H9 (cell line): ENCODE measurements around the gene MAN1A1. TPM values are rescaled to one million over a fixed set of nuclear protein-coding genes. Genes with fewer than 3 reads are reported as not detected.
A peak's percentile ranks its signal among the peaks of the same experiment; 100 is the strongest.

Source experiments
- DNase-seq: peaks from one replicate; pipeline ENCODE4 v3.0.0-alpha.2; 2017
- H2AFZ ChIP-seq: one replicate; pipeline ENCODE4 v1.6.1; 2013; ENCODE audit warnings: mild to moderate bottlenecking, low read length, control low read depth, moderate library complexity
- H2AK5ac ChIP-seq: 2 replicates; pipeline ENCODE4 v1.6.1; 2013; ENCODE audit warnings: low read length, control low read depth, mixed read lengths; ENCODE audit not compliant: insufficient read length
- H2BK120ac ChIP-seq: one replicate; pipeline ENCODE4 v1.6.1; 2013; ENCODE audit warnings: low read depth, mild to moderate bottlenecking, low read length, control low read depth, inconsistent platforms; ENCODE audit not compliant: poor library complexity, severe bottlenecking
- H2BK12ac ChIP-seq: 2 replicates; pipeline ENCODE4 v1.6.1; 2013; ENCODE audit warnings: low read length, control low read depth, mixed read lengths, low read depth; ENCODE audit not compliant: insufficient read length
- H2BK15ac ChIP-seq: 2 replicates; pipeline ENCODE4 v1.6.1; 2013; ENCODE audit warnings: low read depth, low read length, control low read depth
- H2BK20ac ChIP-seq: one replicate; pipeline ENCODE4 v1.6.1; 2013; ENCODE audit warnings: low read depth, mild to moderate bottlenecking, low read length, control low read depth, inconsistent platforms; ENCODE audit not compliant: poor library complexity, severe bottlenecking
- H2BK5ac ChIP-seq: 2 replicates; pipeline ENCODE4 v1.6.1; 2013; ENCODE audit warnings: low read length, control low read depth, mixed read lengths; ENCODE audit not compliant: insufficient read length
- H3K14ac ChIP-seq: 2 replicates; pipeline ENCODE4 v1.6.1; 2013; ENCODE audit warnings: low read length, control low read depth; ENCODE audit not compliant: insufficient read depth
- H3K18ac ChIP-seq: 2 replicates; pipeline ENCODE4 v1.6.1; 2013; ENCODE audit warnings: low read depth, mild to moderate bottlenecking, mixed read lengths, low read length, control low read depth; ENCODE audit not compliant: insufficient read length
- H3K23ac ChIP-seq: 2 replicates; pipeline ENCODE4 v1.6.1; 2013; ENCODE audit warnings: low read length, control low read depth, mixed read lengths, low read depth; ENCODE audit not compliant: insufficient read length
- H3K23me2 ChIP-seq: 2 replicates; pipeline ENCODE4 v1.6.1; 2013; ENCODE audit warnings: low read depth, mild to moderate bottlenecking, mixed read lengths, low read length, control low read depth; ENCODE audit not compliant: insufficient read length, poor library complexity, severe bottlenecking
- H3K27ac ChIP-seq: 2 replicates; pipeline ENCODE4 v1.5.1; 2013; ENCODE audit warnings: low read length, control low read depth, mixed read lengths, low read depth; ENCODE audit not compliant: insufficient read length
- H3K27me3 ChIP-seq: 2 replicates; pipeline ENCODE4 v1.6.1; 2013; ENCODE audit warnings: low read length, control low read depth, inconsistent platforms; ENCODE audit not compliant: insufficient read depth
- H3K4ac ChIP-seq: 2 replicates; pipeline ENCODE4 v1.6.1; 2013; ENCODE audit warnings: low read depth, mild to moderate bottlenecking, control low read depth, inconsistent platforms, low read length, moderate library complexity
- H3K4me1 ChIP-seq: 2 replicates; pipeline ENCODE4 v1.6.1; 2013; ENCODE audit warnings: low read length, control low read depth, inconsistent platforms; ENCODE audit not compliant: insufficient read depth
- H3K4me2 ChIP-seq: 2 replicates; pipeline ENCODE4 v1.6.1; 2013; ENCODE audit warnings: low read length, control low read depth, mixed read lengths; ENCODE audit not compliant: insufficient read length, insufficient read depth
- H3K56ac ChIP-seq: 2 replicates; pipeline ENCODE4 v1.6.1; 2013; ENCODE audit warnings: low read depth, mild to moderate bottlenecking, mixed read lengths, low read length, control low read depth; ENCODE audit not compliant: insufficient read length
- H3K79me1 ChIP-seq: 2 replicates; pipeline ENCODE4 v1.6.1; 2013; ENCODE audit warnings: low read depth, mild to moderate bottlenecking, moderate library complexity, low read length, control low read depth, inconsistent platforms; ENCODE audit not compliant: insufficient read depth, poor library complexity, severe bottlenecking
- H3K79me2 ChIP-seq: 2 replicates; pipeline ENCODE4 v1.6.1; 2013; ENCODE audit warnings: low read length, control low read depth, inconsistent platforms; ENCODE audit not compliant: insufficient read depth
- H3K9ac ChIP-seq: 2 replicates; pipeline ENCODE4 v1.6.1; 2013; ENCODE audit warnings: low read length, control low read depth, mixed read lengths; ENCODE audit not compliant: insufficient read length; ENCODE audit errors: extremely low read depth
- H3K9me3 ChIP-seq: one replicate; pipeline ENCODE4 v1.6.1; 2013; ENCODE audit warnings: low read depth, low read length, inconsistent platforms; ENCODE audit not compliant: control insufficient read depth
- H3T11ph ChIP-seq: one replicate; pipeline ENCODE4 v1.6.1; 2013; ENCODE audit warnings: mild to moderate bottlenecking, low read length, control low read depth, inconsistent platforms
- H4K20me1 ChIP-seq: one replicate; pipeline ENCODE4 v1.6.1; 2013; ENCODE audit not compliant: control insufficient read depth, insufficient read length, insufficient read depth
- H4K5ac ChIP-seq: 2 replicates; pipeline ENCODE4 v1.6.1; 2013; ENCODE audit warnings: low read depth, mild to moderate bottlenecking, mixed read lengths, low read length, control low read depth; ENCODE audit not compliant: insufficient read length
- H4K8ac ChIP-seq: replicated peaks from 2 replicates; pipeline ENCODE4 v1.6.1; 2013; ENCODE audit warnings: low read length, control low read depth, mixed read lengths, low read depth; ENCODE audit not compliant: insufficient read length
- H4K91ac ChIP-seq: 2 replicates; pipeline ENCODE4 v1.6.1; 2013; ENCODE audit warnings: low read depth, mild to moderate bottlenecking, moderate library complexity, mixed read lengths, low read length, control low read depth; ENCODE audit not compliant: insufficient read length
- H3K27ac Mint-ChIP-seq, 3 experiments: 2 replicates in 2 of 3; 3 replicates in 1 of 3; pipeline ENCODE4 v1.8.0; 2020 to 2021; ENCODE audit warnings: mixed read lengths in 3 of 3, mild to moderate bottlenecking in 1 of 3, moderate library complexity in 1 of 3
- H3K27me3 Mint-ChIP-seq: 2 replicates; pipeline ENCODE4 v1.8.0; 2021; ENCODE audit warnings: low read depth, mild to moderate bottlenecking, moderate library complexity, mixed read lengths
- H3K36me3 Mint-ChIP-seq, 3 experiments: 2 replicates in 2 of 3; 3 replicates in 1 of 3; pipeline ENCODE4 v1.8.0; 2020 to 2021; ENCODE audit warnings: low read depth in 3 of 3, mixed read lengths in 3 of 3; ENCODE audit not compliant: insufficient read depth in 1 of 3
- H3K4me1 Mint-ChIP-seq, 2 experiments: 2 replicates each; pipeline ENCODE4 v1.8.0; 2020; ENCODE audit warnings: mixed read lengths in 2 of 2
- H3K4me3 Mint-ChIP-seq, 2 experiments: 2 replicates in 1 of 2; 3 replicates in 1 of 2; pipeline ENCODE4 v1.8.0; 2020 to 2021; ENCODE audit warnings: mild to moderate bottlenecking in 2 of 2, mixed read lengths in 2 of 2, moderate library complexity in 1 of 2
- H3K9me3 Mint-ChIP-seq, 2 experiments: 2 replicates in 1 of 2; 3 replicates in 1 of 2; pipeline ENCODE4 v1.8.0; 2020; ENCODE audit warnings: mild to moderate bottlenecking in 2 of 2, mixed read lengths in 2 of 2, moderate library complexity in 1 of 2
- CTCF ChIP-seq: fragments of 200-600 bp; sonication (generic); conservative IDR thresholded peaks from 3 replicates; pipeline ENCODE4 v1.8.0; 2021; ENCODE audit warnings: antibody characterized with exemption, mild to moderate bottlenecking
- WGBS: extraction: QIAGEN DNeasy Blood & Tissue Kit; methylation state at CpG from one replicate; pipeline ENCODE4 v1.1.7; 2013; ENCODE audit warnings: missing lambda C conversion rate, low lambda C conversion rate, mixed read lengths; ENCODE audit not compliant: insufficient read length; ENCODE audit errors: extremely low coverage; 5-methylcytosine and 5-hydroxymethylcytosine counted together
- total RNA-seq: library from RNA; stranded (reverse); gene quantifications from 2 replicates; pipeline ENCODE4 v1.2.1, GENCODE V29; 2021

MAN1A1 gene
- total RNA-seq, 1 experiment from 2014 or later, result 1.6 TPM

- no peak for TF ChIP-seq CTCF
- H3K4me1 ChIP-seq, result peaks cover 2% of the 10 kb centered on the region; the same call in 1 of the 2 replicates
- no peak overlapping the region for H2AFZ ChIP-seq
- H2AK5ac ChIP-seq, result no peak overlapping the region
- no peak overlapping the region for H3K56ac ChIP-seq
- H3K23ac ChIP-seq, result no peak overlapping the region
- no peak overlapping the region for H3K9ac ChIP-seq
- Mint-ChIP-seq H3K27ac (peak overlapping the region in 1 of 3 experiments; percentile 36; a peak in 1 of 7 replicates), H3K36me3 (no peaks in the 10 kb centered on the region), H3K4me3 (no peak overlapping the region), H3K9me3 (no peaks in the 10 kb centered on the region), H3K27me3 (no peaks in the 10 kb centered on the region), H3K4me1 (peaks cover 19% of the 10 kb centered on the region in 2 experiments)
- H3T11ph ChIP-seq, result no peak overlapping the region
- H4K20me1 ChIP-seq, result no peaks in the 10 kb centered on the region
- no peak overlapping the region for H2BK120ac ChIP-seq
- H3K18ac ChIP-seq, result no peak overlapping the region
- no peaks in the 10 kb centered on the region for H3K79me2 ChIP-seq
- no peaks in the 10 kb centered on the region for H3K79me1 ChIP-seq
- no peak overlapping the region for H4K5ac ChIP-seq
- H3K4me2 ChIP-seq, result no peak overlapping the region
- no peak overlapping the region for H2BK12ac ChIP-seq
- no peak overlapping the region for H2BK5ac ChIP-seq
- no CpG with 5 or more reads among the region's 2 CpGs for WGBS
- H3K14ac ChIP-seq, result no peak overlapping the region
- no peak overlapping the region for H3K27ac ChIP-seq
- H3K27me3 ChIP-seq, result no peaks in the 10 kb centered on the region
- H2BK20ac ChIP-seq, result no peak overlapping the region
- H3K4ac ChIP-seq, result no peak overlapping the region
- no peak overlapping the region for H4K8ac ChIP-seq
- no peak overlapping the region for H4K91ac ChIP-seq
- DNase-seq, result no peak
- no peaks in the 10 kb centered on the region for H3K9me3 ChIP-seq
- H2BK15ac ChIP-seq, result no peak overlapping the region
- H3K23me2 ChIP-seq, result no peaks in the 10 kb centered on the region
These were observed 49.9 kb downstream of the MAN1A1 start for GRCh38 chr6:119299694-119300093.
